WI38 (cell line): ENCODE results near the gene SYNDIG1.

Source experiments
- H3K4me3 ChIP-seq: 2 replicates; pipeline ENCODE4 v1.5.1; 2011; ENCODE audit warnings: low read depth, mild to moderate bottlenecking, control low read depth, low read length
- TF ChIP-seq, protein P1 (sequence below): IDR thresholded peaks from 2 replicates; pipeline ENCODE4 v1.5.1; 2012; ENCODE audit warnings: low read depth, mild to moderate bottlenecking, control low read depth, low read length

Gene SYNDIG1

DNA sequence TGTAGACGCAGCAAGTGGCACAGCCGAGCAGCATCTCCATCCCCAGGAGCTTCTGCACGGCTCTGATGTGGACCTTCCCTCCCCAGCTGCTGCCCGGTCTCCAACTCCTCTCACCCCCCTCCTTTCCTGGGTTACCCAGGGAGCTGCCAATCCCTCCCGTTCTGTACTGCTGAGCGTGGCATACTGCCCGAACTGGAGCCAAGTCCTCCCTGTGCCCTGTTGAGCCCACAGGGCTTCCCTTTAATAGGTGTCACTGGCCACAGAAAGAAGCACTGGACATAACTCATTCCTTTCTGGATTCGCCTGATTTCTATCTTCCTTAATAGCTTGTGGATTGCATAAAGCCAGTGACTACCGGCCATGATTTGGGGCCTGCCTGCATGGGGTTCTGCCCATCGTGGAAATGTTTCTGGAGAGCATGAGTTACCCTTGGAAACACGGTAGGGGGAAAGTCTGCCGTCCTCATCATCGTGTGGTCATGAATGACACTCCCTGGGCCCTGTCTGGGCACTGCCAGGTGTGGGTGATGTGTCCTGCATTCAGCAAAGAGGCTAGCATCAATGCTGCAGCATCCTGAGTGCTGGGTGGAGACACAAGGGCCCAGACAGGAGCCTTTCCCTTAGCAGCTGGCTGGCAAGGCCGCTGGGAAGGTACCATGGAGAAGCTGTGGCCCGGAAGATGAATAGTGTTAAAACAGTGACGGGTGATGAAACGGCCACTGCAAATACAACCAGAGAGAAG lies 189.7 kb downstream of the SYNDIG1 start:
- TF ChIP-seq, protein P1, sequence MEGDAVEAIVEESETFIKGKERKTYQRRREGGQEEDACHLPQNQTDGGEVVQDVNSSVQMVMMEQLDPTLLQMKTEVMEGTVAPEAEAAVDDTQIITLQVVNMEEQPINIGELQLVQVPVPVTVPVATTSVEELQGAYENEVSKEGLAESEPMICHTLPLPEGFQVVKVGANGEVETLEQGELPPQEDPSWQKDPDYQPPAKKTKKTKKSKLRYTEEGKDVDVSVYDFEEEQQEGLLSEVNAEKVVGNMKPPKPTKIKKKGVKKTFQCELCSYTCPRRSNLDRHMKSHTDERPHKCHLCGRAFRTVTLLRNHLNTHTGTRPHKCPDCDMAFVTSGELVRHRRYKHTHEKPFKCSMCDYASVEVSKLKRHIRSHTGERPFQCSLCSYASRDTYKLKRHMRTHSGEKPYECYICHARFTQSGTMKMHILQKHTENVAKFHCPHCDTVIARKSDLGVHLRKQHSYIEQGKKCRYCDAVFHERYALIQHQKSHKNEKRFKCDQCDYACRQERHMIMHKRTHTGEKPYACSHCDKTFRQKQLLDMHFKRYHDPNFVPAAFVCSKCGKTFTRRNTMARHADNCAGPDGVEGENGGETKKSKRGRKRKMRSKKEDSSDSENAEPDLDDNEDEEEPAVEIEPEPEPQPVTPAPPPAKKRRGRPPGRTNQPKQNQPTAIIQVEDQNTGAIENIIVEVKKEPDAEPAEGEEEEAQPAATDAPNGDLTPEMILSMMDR, result no peak
- H3K4me3 ChIP-seq, result no peak overlapping the region

DNA sequence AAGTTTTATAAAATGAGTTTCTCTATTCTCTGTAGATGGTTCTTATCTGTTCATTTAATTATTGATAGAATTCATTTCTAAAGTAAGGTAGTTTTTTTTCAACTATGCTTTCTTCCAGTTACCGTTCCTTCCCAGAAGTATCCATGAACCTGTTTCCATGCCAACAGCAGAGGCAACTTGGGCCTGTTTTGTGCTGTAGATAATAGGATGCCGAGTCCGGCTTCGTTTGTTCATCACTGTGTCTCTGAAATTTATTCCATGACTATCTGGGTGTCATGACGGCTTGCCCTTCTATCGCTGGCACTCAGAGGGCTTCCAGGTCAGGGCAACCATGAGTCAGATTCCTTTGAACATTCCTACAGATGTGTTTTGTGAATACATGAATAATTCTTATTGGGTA lies 190.4 kb downstream of the SYNDIG1 start:
- TF ChIP-seq, protein P1, result no peak
- H3K4me3 ChIP-seq, result no peak overlapping the region

DNA sequence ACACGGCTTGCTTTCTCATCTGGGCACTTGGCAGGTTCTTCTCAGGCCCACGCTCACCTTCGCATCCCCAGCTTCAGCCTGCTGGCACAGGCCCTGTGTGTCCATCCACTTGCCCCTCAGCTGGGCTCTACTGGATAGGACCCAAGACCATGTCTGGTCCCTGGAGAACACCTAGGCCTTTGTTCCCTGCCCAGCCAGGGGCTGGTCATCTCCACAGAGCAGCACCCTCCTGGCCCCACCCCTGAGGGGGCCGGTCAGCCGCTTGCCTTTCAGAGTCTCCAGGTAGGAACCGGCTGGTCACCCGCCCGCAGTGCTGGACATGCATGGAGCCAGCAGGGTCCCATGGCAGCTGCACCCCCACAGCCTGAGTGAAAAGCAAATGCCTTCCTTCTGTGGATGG lies 191.2 kb downstream of the SYNDIG1 start:
- H3K4me3 ChIP-seq, result no peak overlapping the region
- TF ChIP-seq, protein P1, result no peak

DNA sequence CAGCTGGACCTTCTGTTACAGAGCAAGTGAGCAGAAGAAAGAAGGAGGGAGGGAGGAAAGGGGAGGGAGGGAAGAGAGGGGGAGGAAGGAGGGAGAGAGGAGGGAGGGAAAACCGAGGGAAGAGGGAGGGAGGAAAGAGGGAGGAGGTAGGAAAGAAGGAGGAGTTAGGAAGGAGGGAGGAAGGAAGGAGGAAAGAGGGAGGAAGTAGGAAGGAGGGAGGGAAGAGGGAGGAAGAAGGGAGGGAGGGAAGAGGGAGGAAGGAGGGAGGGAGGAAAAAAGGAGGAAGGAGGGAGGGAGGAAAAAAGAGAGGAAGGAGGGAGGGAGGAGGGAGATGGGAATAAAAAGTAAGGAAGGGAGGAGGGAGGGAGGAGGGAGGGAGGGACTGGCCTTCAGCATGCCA lies 191.8 kb downstream of the SYNDIG1 start:
- TF ChIP-seq, protein P1, result no peak
- H3K4me3 ChIP-seq, result no peak overlapping the region

DNA sequence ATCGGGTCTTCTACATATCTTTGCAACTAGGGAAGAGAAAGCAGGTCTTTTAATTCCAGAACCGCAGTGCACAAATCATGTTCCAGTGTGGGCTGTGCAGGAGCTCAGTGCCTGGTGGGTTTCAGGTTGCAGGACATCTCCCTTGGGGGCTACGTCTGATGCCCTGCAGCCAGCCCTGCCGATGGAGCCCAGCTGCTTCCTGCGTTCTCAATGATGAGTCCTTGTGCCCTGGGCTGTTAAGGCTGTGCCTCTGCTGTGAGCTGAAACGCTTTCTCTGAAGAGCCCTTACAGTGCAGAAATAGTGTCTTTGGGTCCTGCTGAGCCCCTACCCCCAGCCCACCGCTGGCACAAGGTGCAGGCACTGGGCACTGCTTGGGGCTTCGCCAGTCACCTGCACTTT lies 192.9 kb downstream of the SYNDIG1 start:
- TF ChIP-seq, protein P1, result no peak
- no peak overlapping the region for H3K4me3 ChIP-seq

DNA sequence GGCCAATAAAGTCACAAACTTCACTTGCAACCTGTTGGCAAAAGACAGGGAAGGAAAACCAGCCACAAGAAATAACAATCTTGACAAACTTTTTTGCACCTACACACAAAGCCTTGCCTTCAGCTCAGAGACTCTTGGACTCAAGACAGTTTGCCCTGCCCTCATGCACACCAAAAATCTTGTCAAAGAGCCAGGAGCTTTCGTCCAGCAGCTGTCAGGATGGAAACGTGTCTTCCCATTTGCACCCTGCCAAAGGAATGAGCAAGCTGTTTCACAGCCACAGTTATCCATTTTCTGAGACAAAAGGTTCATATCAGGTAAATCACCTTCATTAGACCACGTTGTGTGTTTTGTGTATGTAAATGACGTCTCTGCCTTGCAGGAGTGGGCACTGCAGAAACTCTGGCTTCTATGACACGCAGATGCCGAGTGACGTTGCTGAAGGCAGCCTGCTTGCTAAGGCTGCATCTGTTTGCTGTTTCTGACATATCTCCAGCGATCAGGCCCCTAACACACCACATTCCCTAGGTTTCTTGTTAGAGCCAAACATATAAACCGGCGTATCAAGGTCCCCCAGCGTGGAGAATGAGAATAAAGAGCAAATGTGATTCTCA lies 193.4 kb downstream of the SYNDIG1 start:
- TF ChIP-seq, protein P1, result no peak
- H3K4me3 ChIP-seq, result no peak overlapping the region

DNA sequence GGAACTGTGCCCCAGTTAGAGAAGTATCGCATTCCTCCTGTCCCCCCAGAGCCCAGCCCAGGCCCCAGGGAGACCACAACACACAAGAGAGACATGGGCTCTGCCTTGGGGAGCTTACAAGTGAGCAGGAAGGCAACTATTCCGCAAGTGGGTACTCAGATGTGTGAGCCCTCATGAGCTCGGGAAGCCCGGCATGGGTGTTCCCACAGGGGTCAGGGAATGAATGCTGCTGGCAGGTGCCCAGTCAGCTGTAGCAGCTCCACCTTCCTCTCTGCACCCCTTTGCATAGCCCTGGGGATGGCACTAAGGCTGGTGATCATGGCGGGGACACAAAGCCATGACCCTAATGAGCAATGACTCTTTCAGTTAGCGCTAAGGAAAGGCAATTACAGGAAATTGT lies 194.1 kb downstream of the SYNDIG1 start:
- H3K4me3 ChIP-seq, result no peak overlapping the region
- TF ChIP-seq, protein P1, result no peak
